ENCODE results near the gene EXPH5. TPM values are rescaled to one million over a fixed set of nuclear protein-coding genes. Genes with fewer than 3 reads are reported as not detected.

Gene EXPH5
- total RNA-seq, 1 experiment from 2014 or later: 13.5 TPM

- no TSS peak for BruUV-seq (replicated peaks)
- Histone ChIP-seq H3K79me2 (ENCODE audit: low read length) (no peaks in the 10 kb centered on the region), H3F3A (ENCODE audit: low read length, unreplicated experiment) (no peaks in the 10 kb centered on the region), H3K9me2 (replicated peaks; ENCODE audit: low read length) (no peaks in the 10 kb centered on the region), H3K9me3 (ENCODE audit: low read length) (no peaks in the 10 kb centered on the region), H2AFZ (ENCODE audit: low read length) (no peak overlapping the region), H3K4me1 (ENCODE audit: insufficient read depth, low read length) (no peaks in the 10 kb centered on the region), H3K36me3 (ENCODE audit: low read depth, low read length) (peaks cover 9% of the 10 kb centered on the region), H3K9ac (ENCODE audit: low read length) (no peak overlapping the region), H3K4me2 (ENCODE audit: low read length) (no peak overlapping the region), H3K27ac (ENCODE audit: low read length) (no peak overlapping the region), H3K27me3 (ENCODE audit: low read length) (no peaks in the 10 kb centered on the region), H4K20me1 (ENCODE audit: low read length) (no peaks in the 10 kb centered on the region), H3K4me3 (ENCODE audit: low read length) (no peak overlapping the region)
- ChIA-PET CTCF (no interaction called here), POLR2A (ENCODE audit: unreplicated experiment) (no interaction called here)
- intact Hi-C loops (cut with micrococcal nuclease): no loop called here
- no peak for TF ChIP-seq CTCF (conservative IDR thresholded peaks at IDR 0.05; ENCODE audit: low read depth, low read length)
- TF ChIP-seq EZH2phosphoT487 (IDR thresholded peaks at IDR 0.05; ENCODE audit: borderline replicate concordance, low read length): no peak
- no peak for TF ChIP-seq EZH2 (IDR thresholded peaks at IDR 0.05; ENCODE audit: low read length, unreplicated experiment)
- DNase-seq (no peak), ATAC-seq (no peak)
Measured at GRCh38 chr11:108530426-108530825, 63.1 kb downstream of the EXPH5 start.

GRCh38 chr11:108527382-108527781 is 66.2 kb downstream of the EXPH5 start:
- no peak overlapping the region for H2AFZ ChIP-seq (ENCODE audit: low read length)
- CTCF ChIA-PET: no interaction called here
- no peak overlapping the region for H3K9ac ChIP-seq (ENCODE audit: low read length)
- no peaks in the 10 kb centered on the region for H3K79me2 ChIP-seq (ENCODE audit: low read length)
- BruUV-seq (replicated peaks): no TSS peak
- H3K27ac ChIP-seq (ENCODE audit: low read length): no peak overlapping the region
- TF ChIP-seq CTCF (conservative IDR thresholded peaks at IDR 0.05; ENCODE audit: low read depth, low read length): no peak
- no peak for TF ChIP-seq EZH2phosphoT487 (IDR thresholded peaks at IDR 0.05; ENCODE audit: borderline replicate concordance, low read length)
- no peak for TF ChIP-seq EZH2 (IDR thresholded peaks at IDR 0.05; ENCODE audit: low read length, unreplicated experiment)
- no peak overlapping the region for H3K4me2 ChIP-seq (ENCODE audit: low read length)
- H3K36me3 ChIP-seq (ENCODE audit: low read depth, low read length): peaks cover 8% of the 10 kb centered on the region
- H3K4me1 ChIP-seq (ENCODE audit: insufficient read depth, low read length): no peaks in the 10 kb centered on the region
- no peaks in the 10 kb centered on the region for H3K27me3 ChIP-seq (ENCODE audit: low read length)
- H4K20me1 ChIP-seq (ENCODE audit: low read length): no peaks in the 10 kb centered on the region
- no peaks in the 10 kb centered on the region for H3K9me2 ChIP-seq (replicated peaks; ENCODE audit: low read length)
- no peak overlapping the region for H3K4me3 ChIP-seq (ENCODE audit: low read length)
- H3F3A ChIP-seq (ENCODE audit: low read length, unreplicated experiment): no peaks in the 10 kb centered on the region
- H3K9me3 ChIP-seq (ENCODE audit: low read length): no peaks in the 10 kb centered on the region
- POLR2A ChIA-PET (ENCODE audit: unreplicated experiment): no interaction called here
- intact Hi-C loops (cut with micrococcal nuclease): no loop called here
- DNase-seq (no peak), ATAC-seq (no peak)

- Histone ChIP-seq H3K9me2 (replicated peaks; ENCODE audit: low read length) (no peaks in the 10 kb centered on the region), H3K4me2 (ENCODE audit: low read length) (no peak overlapping the region), H3K79me2 (ENCODE audit: low read length) (no peaks in the 10 kb centered on the region), H3K27ac (ENCODE audit: low read length) (no peak overlapping the region), H3K4me1 (ENCODE audit: insufficient read depth, low read length) (no peaks in the 10 kb centered on the region), H3K4me3 (ENCODE audit: low read length) (no peak overlapping the region), H3K9me3 (ENCODE audit: low read length) (no peaks in the 10 kb centered on the region), H3K27me3 (ENCODE audit: low read length) (no peaks in the 10 kb centered on the region), H2AFZ (ENCODE audit: low read length) (no peak overlapping the region), H3K36me3 (ENCODE audit: low read depth, low read length) (peaks cover 8% of the 10 kb centered on the region), H3K9ac (ENCODE audit: low read length) (no peak overlapping the region), H4K20me1 (ENCODE audit: low read length) (no peaks in the 10 kb centered on the region), H3F3A (ENCODE audit: low read length, unreplicated experiment) (no peaks in the 10 kb centered on the region)
- BruUV-seq (replicated peaks): no TSS peak
- POLR2A ChIA-PET (ENCODE audit: unreplicated experiment): no interaction called here
- CTCF ChIA-PET: no interaction called here
- DNase-seq: no peak
- intact Hi-C loops (cut with micrococcal nuclease): no loop called here
- no peak for ATAC-seq
- TF ChIP-seq EZH2 (IDR thresholded peaks at IDR 0.05; ENCODE audit: low read length, unreplicated experiment) (no peak), CTCF (conservative IDR thresholded peaks at IDR 0.05; ENCODE audit: low read depth, low read length) (no peak), EZH2phosphoT487 (IDR thresholded peaks at IDR 0.05; ENCODE audit: borderline replicate concordance, low read length) (no peak)
Measured at GRCh38 chr11:108525161-108525560, 68.4 kb downstream of the EXPH5 start.
